H1 (cell line): ENCODE results near the gene TMBIM1. TPM values are rescaled to one million over a fixed set of nuclear protein-coding genes. Genes with fewer than 3 reads are reported as not detected.

Experiments
- CTCF ChIA-PET: fragments of 300-600 bp; sonication (Branson Sonifier 250); formaldehyde crosslinking; loops from one replicate; lab custom pipeline; 2021; ENCODE audit not compliant: partially characterized antibody; lab: Charles Lee
- POLR2A ChIA-PET: fragments of 300-600 bp; sonication (Branson Sonifier 250); formaldehyde crosslinking; loops from one replicate; lab custom pipeline; 2021; ENCODE audit warnings: inconsistent platforms; ENCODE audit not compliant: partially characterized antibody; lab: Charles Lee
- DNase-seq, 2 experiments: peaks; one replicate each; pipeline versions ENCODE4 v3.0.0 to v3.0.0-alpha.2; 2010 to 2022; ENCODE audit warnings: low spot score in 2 of 2, low read depth in 1 of 2, mixed read lengths in 1 of 2
- FAIRE-seq: peaks from 2 replicates; lab custom pipeline; 2011; peaks lifted over from hg19 to GRCh38; lab: Jason Lieb, UNC
- H2AFZ ChIP-seq: 2 replicates; pipeline ENCODE4 v1.8.1; 2012; ENCODE audit warnings: low read length, inconsistent platforms
- H2AK5ac ChIP-seq: 2 replicates; pipeline ENCODE4 v1.6.1; 2013; ENCODE audit warnings: low read depth, low read length
- H2BK120ac ChIP-seq: replicated peaks from 2 replicates; pipeline ENCODE3; 2013; ENCODE audit warnings: low read depth, low read length, inconsistent platforms
- H2BK12ac ChIP-seq: 2 replicates; pipeline ENCODE4 v1.6.1; 2013; ENCODE audit warnings: low read depth, low read length
- H2BK15ac ChIP-seq: 2 replicates; pipeline ENCODE4 v1.6.1; 2013; ENCODE audit warnings: low read length
- H2BK20ac ChIP-seq: 2 replicates; pipeline ENCODE4 v1.6.1; 2013; ENCODE audit warnings: low read length
- H2BK5ac ChIP-seq: 2 replicates; pipeline ENCODE4 v1.6.1; 2013; ENCODE audit warnings: low read depth, low read length
- H3K14ac ChIP-seq: 2 replicates; pipeline ENCODE4 v1.6.1; 2013; ENCODE audit warnings: inconsistent platforms; ENCODE audit not compliant: insufficient read length
- H3K18ac ChIP-seq: 2 replicates; pipeline ENCODE4 v1.6.1; 2013; ENCODE audit warnings: low read length; ENCODE audit errors: extremely low read depth
- H3K23ac ChIP-seq: 2 replicates; pipeline ENCODE4 v1.6.1; 2013; ENCODE audit warnings: inconsistent platforms; ENCODE audit not compliant: insufficient read length
- H3K23me2 ChIP-seq: 2 replicates; pipeline ENCODE4 v1.6.1; 2013; ENCODE audit warnings: low read depth, low read length
- H3K27ac ChIP-seq: 2 replicates; pipeline ENCODE4 v1.6.1; 2011; ENCODE audit warnings: low read depth, low read length, inconsistent platforms
- H3K27me3 ChIP-seq, 4 experiments: replicated peaks in 1 of 4; 1 replicate in 1 of 4; 2 replicates in 3 of 4; pipeline versions ENCODE4 v1.6.1 to v1.8.1; 2011 to 2013; ENCODE audit warnings: low read length in 3 of 4, mild to moderate bottlenecking in 3 of 4, inconsistent platforms in 2 of 4, mixed read lengths in 2 of 4, moderate library complexity in 1 of 4; ENCODE audit not compliant: control insufficient read depth in 3 of 4, insufficient read depth in 3 of 4; ENCODE audit errors: extremely low read depth in 1 of 4
- H3K36me3 ChIP-seq, 4 experiments: 2 replicates each; pipeline versions ENCODE4 v1.6.1 to v1.8.1; 2011 to 2013; ENCODE audit warnings: mild to moderate bottlenecking in 4 of 4, low read length in 3 of 4, moderate library complexity in 2 of 4, control low read depth in 1 of 4, inconsistent platforms in 1 of 4; ENCODE audit not compliant: insufficient read depth in 4 of 4, control insufficient read depth in 2 of 4
- H3K4ac ChIP-seq: replicated peaks from 2 replicates; pipeline ENCODE3; 2013; ENCODE audit warnings: low read length, low read depth, mixed read lengths, inconsistent platforms; ENCODE audit not compliant: insufficient read length
- H3K4me1 ChIP-seq, 4 experiments: replicated peaks in 1 of 4; 1 replicate in 1 of 4; 2 replicates in 3 of 4; pipeline versions ENCODE4 v1.6.1 to v1.8.1; 2011 to 2013; ENCODE audit warnings: low read length in 3 of 4, inconsistent platforms in 2 of 4, mixed read lengths in 1 of 4; ENCODE audit not compliant: insufficient read depth in 4 of 4, control insufficient read depth in 3 of 4
- H3K4me2 ChIP-seq, 2 experiments: 2 replicates each; pipeline versions ENCODE4 v1.6.1 to v1.8.1; 2011 to 2013; ENCODE audit warnings: low read depth in 2 of 2, low read length in 2 of 2, control low read depth in 1 of 2, inconsistent platforms in 1 of 2, mild to moderate bottlenecking in 1 of 2; ENCODE audit not compliant: insufficient read depth in 1 of 2
- H3K4me3 ChIP-seq, 4 experiments: fragments of 200-600, 300-600 bp in 1 of 4; sonication (generic), shearing (Covaris generic), sonication (Bioruptor Twin) in 1 of 4; 2 replicates each; pipeline versions ENCODE4 v1.5.1 to v1.8.1; 2011 to 2016; ENCODE audit warnings: low read length in 4 of 4, low read depth in 3 of 4, control low read depth in 2 of 4, inconsistent platforms in 2 of 4, mild to moderate bottlenecking in 2 of 4, mixed read lengths in 1 of 4, moderate library complexity in 1 of 4; ENCODE audit not compliant: insufficient read depth in 2 of 4; ENCODE audit errors: extremely low read depth in 1 of 4
- H3K56ac ChIP-seq: replicated peaks from 2 replicates; pipeline ENCODE3; 2013; ENCODE audit warnings: low read depth, mild to moderate bottlenecking, mixed read lengths, low read length, inconsistent platforms; ENCODE audit not compliant: insufficient read length
- H3K79me1 ChIP-seq: 2 replicates; pipeline ENCODE4 v1.6.1; 2013; ENCODE audit warnings: low read depth, low read length, control low read depth
- H3K79me2 ChIP-seq, 2 experiments: 2 replicates each; pipeline versions ENCODE4 v1.6.1 to v1.8.1; 2012 to 2013; ENCODE audit warnings: low read length in 2 of 2, mild to moderate bottlenecking in 2 of 2, inconsistent platforms in 1 of 2; ENCODE audit not compliant: insufficient read depth in 2 of 2, control insufficient read depth in 1 of 2
- H3K9ac ChIP-seq, 4 experiments: replicated peaks in 1 of 4; 1 replicate in 1 of 4; 2 replicates in 3 of 4; pipeline versions ENCODE4 v1.6.1 to v1.8.1; 2011 to 2013; ENCODE audit warnings: low read depth in 3 of 4, low read length in 3 of 4, control low read depth in 2 of 4, mild to moderate bottlenecking in 2 of 4, moderate library complexity in 2 of 4, inconsistent platforms in 1 of 4; ENCODE audit errors: extremely low read depth in 1 of 4
- H3K9me3 ChIP-seq, 2 experiments: 2 replicates each; pipeline versions ENCODE4 v1.6.1 to v1.8.1; 2012 to 2013; ENCODE audit warnings: mild to moderate bottlenecking in 2 of 2, moderate library complexity in 2 of 2, control low read depth in 1 of 2, inconsistent platforms in 1 of 2, low read depth in 1 of 2, low read length in 1 of 2, mixed read lengths in 1 of 2; ENCODE audit not compliant: insufficient read depth in 2 of 2
- H4K20me1 ChIP-seq, 2 experiments: replicated peaks in 1 of 2; 2 replicates each; pipeline versions ENCODE3 to v1.8.1; 2011 to 2013; ENCODE audit warnings: inconsistent platforms in 2 of 2, low read length in 2 of 2, mild to moderate bottlenecking in 1 of 2; ENCODE audit not compliant: insufficient read depth in 2 of 2, control insufficient read depth in 1 of 2
- H4K5ac ChIP-seq: 2 replicates; pipeline ENCODE4 v1.6.1; 2013; ENCODE audit warnings: low read length, low read depth, mixed read lengths, inconsistent platforms; ENCODE audit not compliant: insufficient read length
- H4K8ac ChIP-seq: 2 replicates; pipeline ENCODE4 v1.8.0; 2013; ENCODE audit warnings: mild to moderate bottlenecking, moderate library complexity, low read length, inconsistent platforms; ENCODE audit not compliant: insufficient read depth; ENCODE audit errors: extremely low read depth
- H4K91ac ChIP-seq: replicated peaks from 2 replicates; pipeline ENCODE3; 2013; ENCODE audit warnings: low read length, mixed read lengths, inconsistent platforms; ENCODE audit not compliant: insufficient read length
- CEBPB ChIP-seq: IDR thresholded peaks from 2 replicates; pipeline ENCODE4 v1.6.1; 2012; ENCODE audit warnings: low read depth, low read length
- CTBP2 ChIP-seq: IDR thresholded peaks from 2 replicates; pipeline ENCODE4 v1.7.0; 2011; ENCODE audit warnings: borderline replicate concordance, mild to moderate bottlenecking, moderate library complexity, mixed read lengths, low read length; ENCODE audit not compliant: insufficient read depth, insufficient read length
- GABPA ChIP-seq: IDR thresholded peaks from 2 replicates; pipeline ENCODE4 v1.6.1; 2011; ENCODE audit warnings: mild to moderate bottlenecking, low read length, moderate library complexity, borderline replicate concordance; ENCODE audit not compliant: insufficient read depth
- POLR2AphosphoS5 ChIP-seq: IDR thresholded peaks from 2 replicates; pipeline ENCODE4 v1.6.1; 2011; ENCODE audit warnings: low read depth, low read length
- YY1 ChIP-seq: IDR thresholded peaks from 2 replicates; pipeline ENCODE4 v1.6.1; 2011; ENCODE audit warnings: low read depth, mild to moderate bottlenecking, low read length
- WGBS, 2 experiments: shearing (Covaris generic) in 1 of 2; methylation state at CpG; one replicate each; pipeline versions ENCODE4 v1.1.6 to v1.1.7; 2013 to 2015; ENCODE audit warnings: low lambda C conversion rate in 2 of 2, mixed read lengths in 2 of 2, inconsistent platforms in 1 of 2, low coverage in 1 of 2, missing lambda C conversion rate in 1 of 2; ENCODE audit not compliant: insufficient replicate concordance in 2 of 2, insufficient coverage in 1 of 2, insufficient read length in 1 of 2; ENCODE audit errors: extremely low coverage in 1 of 2, missing lambda C conversion rate in 1 of 2; 5-methylcytosine and 5-hydroxymethylcytosine counted together
- long read RNA-seq, 2 experiments: library from RNA in 1 of 2; library from capped mRNA in 1 of 2; stranded (forward); transcript quantifications; one replicate each; pipeline ENCODE4 v2.0.0, GENCODE V29; 2021; ENCODE audit warnings: inconsistent platforms in 1 of 2
- polyA minus RNA-seq, 3 experiments: library from RNA; depleted of rRNA, polyadenylated mRNA; stranded (reverse); fragments of >200 nt; gene quantifications; 1 replicate in 2 of 3; 2 replicates in 1 of 3; pipeline ENCODE4 v1.2.3, GENCODE V29; 2011
- polyA plus RNA-seq, 7 experiments: library from polyadenylated mRNA; depleted of rRNA in 3 of 7; stranded (reverse) in 5 of 7; unstranded in 2 of 7; fragments of >200 nt in 5 of 7; fragments of 200-250 nt in 2 of 7; gene quantifications; 1 replicate in 5 of 7; 2 replicates in 1 of 7; 4 replicates in 1 of 7; pipeline versions ENCODE4 v1.2.1 to v1.2.3, GENCODE V29; 2011 to 2013; ENCODE audit warnings: missing spikeins in 2 of 7, mixed read lengths in 2 of 7
- total RNA-seq: library from RNA; stranded (reverse); fragmentation: NEBNext Ultra II Directional; extraction: Animal tissue kit (Norgen Biotek cat#: 25700); gene quantifications from 2 replicates; pipeline ENCODE4 v1.2.1, GENCODE V29; 2021

Gene TMBIM1, protein sequence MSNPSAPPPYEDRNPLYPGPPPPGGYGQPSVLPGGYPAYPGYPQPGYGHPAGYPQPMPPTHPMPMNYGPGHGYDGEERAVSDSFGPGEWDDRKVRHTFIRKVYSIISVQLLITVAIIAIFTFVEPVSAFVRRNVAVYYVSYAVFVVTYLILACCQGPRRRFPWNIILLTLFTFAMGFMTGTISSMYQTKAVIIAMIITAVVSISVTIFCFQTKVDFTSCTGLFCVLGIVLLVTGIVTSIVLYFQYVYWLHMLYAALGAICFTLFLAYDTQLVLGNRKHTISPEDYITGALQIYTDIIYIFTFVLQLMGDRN
- 22.1 and 24.5 TPM in 2 replicates for total RNA-seq
- polyA plus RNA-seq (2011; rRNA removed), result 36.8 and 43.6 TPM in 2 replicates
- 23.4 TPM for polyA plus RNA-seq (2011; cell fraction: cytosol; rRNA removed)
- polyA plus RNA-seq (2011; cell fraction: nucleus; rRNA removed), result 42.4 TPM
- polyA plus RNA-seq (2012, experiment 1 of 2), result 24.9 to 38.2 TPM (median 34.3 TPM) in 4 replicates
- 42.7 TPM for polyA plus RNA-seq (2012, experiment 2 of 2)
- polyA plus RNA-seq (2013, experiment 1 of 2), result 36.6 TPM
- 40.2 TPM for polyA plus RNA-seq (2013, experiment 2 of 2)
- polyA minus RNA-seq (2011; rRNA and poly(A)+ RNA removed), result 37.0 and 45.4 TPM in 2 replicates
- polyA minus RNA-seq (2011; cell fraction: cytosol; rRNA and poly(A)+ RNA removed), result 12.4 TPM
- polyA minus RNA-seq (2011; cell fraction: nucleus; rRNA and poly(A)+ RNA removed), result 11.7 TPM
- long read RNA-seq, experiment 1, transcript TMBIM1-201 (12 exons, 2,371 nt), result major isoform, 5 of 18 reads
- long read RNA-seq, experiment 1, partial matches to known transcripts, result 3 of 18 reads
- long read RNA-seq, experiment 1, other reads (novel, unspliced or antisense), result 8 of 18 reads
- long read RNA-seq, experiment 2, transcript TMBIM1-201 (12 exons, 2,371 nt), result major isoform, 22 of 31 reads
- long read RNA-seq, experiment 2, partial matches to known transcripts, result 4 of 31 reads
- long read RNA-seq, experiment 2, other reads (novel, unspliced or antisense), result 5 of 31 reads

DNA sequence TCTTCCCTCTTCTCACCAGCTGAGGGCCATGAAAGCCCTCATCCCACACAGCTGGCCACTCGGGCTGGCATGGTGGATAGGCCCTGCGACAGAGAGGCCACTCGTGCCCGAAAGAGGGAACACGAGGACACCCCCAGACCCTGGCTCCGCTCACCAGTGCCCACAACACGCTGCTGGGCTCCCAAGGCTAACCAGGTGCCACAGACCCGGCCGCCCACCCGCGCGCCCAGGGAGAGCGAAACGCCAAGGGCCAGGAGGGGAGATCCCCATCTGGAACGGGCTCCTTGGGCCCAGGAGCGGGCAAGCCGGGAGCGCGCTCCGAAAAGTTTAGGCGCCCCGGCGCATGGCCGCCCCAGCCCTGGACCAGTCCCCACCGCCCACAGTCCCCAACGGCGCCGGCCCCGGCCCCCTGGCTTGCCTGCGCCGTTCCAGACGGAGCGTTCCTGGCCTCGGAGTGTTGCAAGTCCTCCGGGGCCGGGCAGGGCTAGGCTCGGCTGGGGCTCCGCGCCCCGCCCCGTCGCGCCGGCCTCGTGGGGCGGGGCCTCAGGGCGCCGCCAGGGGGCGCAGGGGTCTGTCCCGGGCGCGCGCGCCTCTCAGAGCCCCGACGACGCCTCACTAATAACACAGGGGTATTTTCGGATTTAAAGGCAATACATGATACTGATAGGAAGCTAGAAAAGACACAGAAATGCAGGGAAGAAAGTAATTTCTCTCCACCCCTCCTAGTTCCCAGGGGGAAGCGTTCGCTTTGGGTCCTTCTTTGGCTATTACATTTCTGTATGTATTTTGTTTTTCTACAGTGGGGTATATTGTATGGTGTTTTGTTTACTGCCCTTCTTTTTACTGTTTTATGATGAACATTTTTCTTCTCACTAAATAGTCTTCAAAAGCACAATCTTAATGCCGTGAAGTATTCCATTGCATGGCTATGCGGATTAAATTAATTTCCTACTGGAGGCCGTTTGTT is at the start of gene TMBIM1:
TSS of gene TMBIM1 (minus strand) at position 456 of the 967 bp plus-strand sequence. CDS start 10,362 bp downstream, outside the sequence.
- H4K91ac ChIP-seq, result peak within 1 kb of the TSS; percentile 0
- H3K27ac ChIP-seq, result no peak within 1 kb of the TSS
- no peaks in the 10 kb centered on the region for H3K79me2 ChIP-seq
- POLR2A ChIA-PET, result interaction anchor here (0.6 to 1.7 kb wide), 3 partner anchors 10 to 101 kb away, joined by 3 read pairs; no protein-coding TSS in a partner anchor
- H4K20me1 ChIP-seq, result no peaks in the 10 kb centered on the region
- FAIRE-seq (no peak), DNase-seq (peak in 1 of 2 experiments; percentile 88)
- peak within 1 kb of the TSS; percentile 36 for H3K18ac ChIP-seq
- no peak within 1 kb of the TSS for H4K5ac ChIP-seq
- peak within 1 kb of the TSS; percentile 72 to 82 for H3K4me2 ChIP-seq
- peak within 1 kb of the TSS; percentile 43 to 62 (median 58) for H3K9ac ChIP-seq
- H2BK5ac ChIP-seq, result no peak within 1 kb of the TSS; the same call in 1 of the 2 replicates
- H3K4me1 ChIP-seq, result peaks cover 0 to 9% (median 4%) of the 10 kb centered on the region in 4 experiments; a peak in 6 of 7 replicates
- H3K4ac ChIP-seq, result no peak within 1 kb of the TSS
- H3K36me3 ChIP-seq, result no peaks in the 10 kb centered on the region
- H3K4me3 ChIP-seq, result peak within 1 kb of the TSS; percentile 51 to 66 (median 64)
- no peak within 1 kb of the TSS for H2AK5ac ChIP-seq
- no peaks in the 10 kb centered on the region for H3K27me3 ChIP-seq
- H4K8ac ChIP-seq, result peak within 1 kb of the TSS; percentile 15
- H3K56ac ChIP-seq, result no peak within 1 kb of the TSS
- no peak within 1 kb of the TSS for H2BK20ac ChIP-seq
- H3K9me3 ChIP-seq, result no peaks in the 10 kb centered on the region
- H2BK12ac ChIP-seq, result peak within 1 kb of the TSS; percentile 77
- H3K23me2 ChIP-seq, result peaks cover 5% of the 10 kb centered on the region; the same call in 1 of the 2 replicates
- no peak within 1 kb of the TSS for H2BK15ac ChIP-seq
- no peak within 1 kb of the TSS for H2BK120ac ChIP-seq
- no peaks in the 10 kb centered on the region for H3K79me1 ChIP-seq
- 15% methylated on average over 36 of the region's 63 CpGs; no CpG with 5 or more reads in 1 of the 2 experiments for WGBS, 2 experiments
- H3K14ac ChIP-seq, result no peak within 1 kb of the TSS
- H2AFZ ChIP-seq, result peak within 1 kb of the TSS; percentile 82; the same call in 1 of the 2 replicates
- H3K23ac ChIP-seq, result no peak within 1 kb of the TSS
- CTCF ChIA-PET, result interaction anchor here (0.6 to 12.1 kb wide), 16 partner anchors 10 to 156 kb away, joined by 3 to 94 read pairs (median 4); partner anchors contain the start of genes AAMP, CATIP and PNKD
- TF ChIP-seq CEBPB (no peak), POLR2AphosphoS5 (0 out of 2 replicates have a peak, but pooled peaks have one; percentile 21), CTBP2 (peak; percentile 28), GABPA (0 out of 2 replicates have a peak, but pooled peaks have one; percentile 46), YY1 (0 out of 2 replicates have a peak, but pooled peaks have one; percentile 47)
